OCI-LY1 (cell line): ENCODE data around the gene CXXC4.

Source experiments
- EZH2 ChIP-seq: fragments of 200-600 bp; sonication (generic), shearing (Covaris generic); IDR thresholded peaks from 2 replicates; pipeline ENCODE4 v1.8.0; 2017; ENCODE audit warnings: borderline replicate concordance, mixed run types, mild to moderate bottlenecking, antibody characterized with exemption, low read length, moderate library complexity, mixed read lengths
- TF ChIP-seq, protein P1 (sequence below): fragments of 200-600 bp; sonication (generic), shearing (Covaris generic); IDR thresholded peaks from 2 replicates; pipeline ENCODE4 v1.5.1; 2017; ENCODE audit warnings: mild to moderate bottlenecking, antibody characterized with exemption, low read length, moderate library complexity, mixed read lengths

DNA sequence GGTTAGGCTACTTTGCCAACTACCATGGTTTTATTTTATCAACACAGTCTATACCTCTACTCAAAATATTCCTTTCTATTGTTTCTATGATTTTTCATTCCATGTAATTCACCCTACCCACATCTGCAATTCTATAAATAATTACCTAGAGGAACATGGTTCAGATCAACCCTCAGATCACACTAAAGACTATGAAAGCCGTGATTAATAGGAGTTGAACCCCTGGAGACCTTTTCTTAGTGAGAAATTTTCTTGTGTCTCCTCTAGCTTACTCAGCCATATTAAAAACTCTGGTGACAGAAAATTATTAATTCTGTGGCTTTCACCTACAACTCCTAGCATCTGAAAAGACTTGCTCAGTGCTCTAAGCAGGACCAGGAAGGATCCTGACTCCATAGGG is 38.5 kb upstream of the CXXC4 start:
- TF ChIP-seq, protein P1, sequence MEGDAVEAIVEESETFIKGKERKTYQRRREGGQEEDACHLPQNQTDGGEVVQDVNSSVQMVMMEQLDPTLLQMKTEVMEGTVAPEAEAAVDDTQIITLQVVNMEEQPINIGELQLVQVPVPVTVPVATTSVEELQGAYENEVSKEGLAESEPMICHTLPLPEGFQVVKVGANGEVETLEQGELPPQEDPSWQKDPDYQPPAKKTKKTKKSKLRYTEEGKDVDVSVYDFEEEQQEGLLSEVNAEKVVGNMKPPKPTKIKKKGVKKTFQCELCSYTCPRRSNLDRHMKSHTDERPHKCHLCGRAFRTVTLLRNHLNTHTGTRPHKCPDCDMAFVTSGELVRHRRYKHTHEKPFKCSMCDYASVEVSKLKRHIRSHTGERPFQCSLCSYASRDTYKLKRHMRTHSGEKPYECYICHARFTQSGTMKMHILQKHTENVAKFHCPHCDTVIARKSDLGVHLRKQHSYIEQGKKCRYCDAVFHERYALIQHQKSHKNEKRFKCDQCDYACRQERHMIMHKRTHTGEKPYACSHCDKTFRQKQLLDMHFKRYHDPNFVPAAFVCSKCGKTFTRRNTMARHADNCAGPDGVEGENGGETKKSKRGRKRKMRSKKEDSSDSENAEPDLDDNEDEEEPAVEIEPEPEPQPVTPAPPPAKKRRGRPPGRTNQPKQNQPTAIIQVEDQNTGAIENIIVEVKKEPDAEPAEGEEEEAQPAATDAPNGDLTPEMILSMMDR, result no peak
- TF ChIP-seq EZH2, result no peak
